Measurements from ENCODE around the gene SLFN14. TPM values are rescaled to one million over a fixed set of nuclear protein-coding genes. Genes with fewer than 3 reads are reported as not detected.

Gene SLFN14
- not detected for total RNA-seq

DNA sequence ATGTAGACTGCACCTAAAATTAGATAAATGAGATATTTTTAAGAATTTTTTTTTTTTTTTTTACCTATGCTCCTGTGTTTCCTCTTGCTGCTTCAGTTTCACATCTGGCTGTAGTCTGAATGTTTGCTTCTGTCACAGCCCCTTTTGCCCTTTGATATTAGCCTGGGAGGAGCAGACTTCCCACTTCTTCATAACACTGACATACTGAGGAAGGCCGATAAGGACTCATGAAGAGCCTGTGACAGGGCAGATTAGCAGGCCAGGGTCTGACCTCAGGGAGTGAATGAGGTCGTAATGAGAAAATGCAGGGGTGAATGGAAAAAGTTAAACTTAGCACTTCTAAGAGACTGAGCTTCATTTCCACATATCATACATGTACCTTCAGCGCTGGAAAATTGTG, at the start of gene SLFN14:
Gene SLFN14, minus strand, starts transcription at position 117 of the 400 bp plus-strand sequence. CDS start 2,757 bp downstream, outside the sequence.
- Mint-ChIP-seq H3K4me1 (peaks cover 1% of the 10 kb centered on the region), H3K27me3 (peaks cover 40% of the 10 kb centered on the region), H3K27ac (no peak within 1 kb of the TSS), H3K4me3 (no peak within 1 kb of the TSS), H3K36me3 (ENCODE audit: low read depth) (no peaks in the 10 kb centered on the region), H3K9me3 (no peaks in the 10 kb centered on the region)
- no peak for DNase-seq
- CTCF ChIA-PET: interaction anchor here (1.5 kb wide), 1 partner anchor 18 kb away, joined by 3 read pairs; the partner anchor contains the start of gene PEX12
- POLR2A ChIA-PET: interaction anchor here (0.6 to 0.7 kb wide), 2 partner anchors 18 to 24 kb away, joined by 3 read pairs; partner anchors contain the start of gene PEX12

DNA sequence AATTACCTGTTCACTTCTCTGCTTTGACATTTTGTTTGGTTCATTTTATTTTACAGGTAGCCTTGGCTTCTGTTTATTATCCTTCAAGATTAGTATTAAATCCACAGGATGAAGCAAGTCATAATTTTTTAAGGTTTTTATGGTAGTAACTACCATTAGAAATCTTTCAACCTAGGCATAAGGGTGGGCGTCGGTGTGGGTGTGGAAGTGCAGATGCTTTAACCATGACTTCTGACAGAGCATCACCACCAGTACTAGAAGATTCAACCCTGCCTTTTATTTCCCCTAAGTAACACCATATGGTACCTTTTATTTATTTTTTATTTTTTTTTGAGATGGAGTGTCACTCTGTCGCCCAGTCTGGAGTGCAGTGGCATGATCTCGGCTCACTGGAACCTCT, 49.2 kb upstream of the SLFN14 start:
- no peak for DNase-seq
- ChIA-PET CTCF (interaction anchor here (0.7 kb wide), 1 partner anchor 37 kb away, joined by 3 read pairs; no protein-coding TSS in a partner anchor), POLR2A (no interaction called here)
- no peak overlapping the region for H3K4me3 Mint-ChIP-seq
- H3K36me3 Mint-ChIP-seq (ENCODE audit: low read depth): peaks cover 49% of the 10 kb centered on the region
- peaks cover 2% of the 10 kb centered on the region for H3K4me1 Mint-ChIP-seq
- no peaks in the 10 kb centered on the region for H3K9me3 Mint-ChIP-seq
- H3K27ac Mint-ChIP-seq: no peak overlapping the region
- H3K27me3 Mint-ChIP-seq: no peaks in the 10 kb centered on the region

DNA sequence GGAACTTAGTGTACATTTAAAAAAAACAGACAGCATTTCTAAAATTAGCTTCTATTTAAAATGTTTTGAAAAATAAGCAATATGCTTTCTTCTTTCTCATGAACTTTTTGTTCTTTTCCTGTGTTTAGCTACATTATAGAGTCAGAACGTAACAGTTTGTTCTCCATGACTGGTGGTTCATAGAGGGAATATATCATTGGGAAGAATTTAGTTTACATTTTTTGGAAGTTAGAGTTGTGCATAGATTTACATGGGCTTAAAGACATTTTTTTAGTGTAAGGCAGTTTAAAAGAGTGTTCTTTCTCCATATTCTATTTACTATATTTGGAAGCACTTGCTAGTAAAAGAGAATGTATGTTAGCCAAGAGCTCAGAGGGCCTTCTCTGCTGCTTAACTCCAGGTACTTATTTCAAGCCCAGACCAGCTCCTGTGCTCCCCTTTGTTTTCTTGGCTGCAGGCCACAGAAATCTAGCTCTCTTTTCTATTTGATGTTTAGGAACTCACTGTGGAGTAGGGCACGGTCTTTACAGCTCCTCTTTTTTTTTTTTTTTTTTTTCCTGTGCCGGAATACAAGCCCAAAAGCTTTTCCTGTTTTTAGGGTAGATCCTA, 46.7 kb upstream of the SLFN14 start:
- Mint-ChIP-seq H3K27me3 (no peaks in the 10 kb centered on the region), H3K36me3 (ENCODE audit: low read depth) (peaks cover 56% of the 10 kb centered on the region), H3K4me3 (no peak overlapping the region), H3K9me3 (no peaks in the 10 kb centered on the region), H3K4me1 (peaks cover 2% of the 10 kb centered on the region), H3K27ac (no peak overlapping the region)
- ChIA-PET POLR2A (interaction anchor here (0.6 kb wide), 1 partner anchor 18 kb away, joined by 3 read pairs; no protein-coding TSS in a partner anchor), CTCF (interaction anchor here (0.6 to 1.2 kb wide), 9 partner anchors 11 to 349 kb away, joined by 3 to 5 read pairs (median 3); no protein-coding TSS in a partner anchor)
- DNase-seq: no peak

DNA sequence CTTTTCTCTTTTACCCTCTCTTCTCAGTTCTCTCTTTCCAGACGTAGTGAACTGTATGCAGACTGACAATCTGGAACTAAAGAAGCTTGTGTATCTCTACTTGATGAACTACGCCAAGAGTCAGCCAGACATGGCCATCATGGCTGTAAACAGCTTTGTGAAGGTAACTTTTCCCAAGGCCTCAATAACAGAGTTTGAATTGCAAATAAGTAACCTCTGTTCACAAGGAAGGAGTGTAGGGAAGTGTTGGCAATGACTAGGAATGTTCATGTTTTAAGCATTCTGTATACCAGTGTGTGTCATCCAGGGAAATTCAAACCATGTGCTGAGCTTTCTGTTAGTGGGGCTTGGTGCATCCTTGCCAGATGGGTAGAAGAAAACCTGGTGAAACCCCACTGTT, 45.1 kb upstream of the SLFN14 start:
- Mint-ChIP-seq H3K27ac (peak overlapping the region; percentile 0), H3K36me3 (ENCODE audit: low read depth) (peaks cover 64% of the 10 kb centered on the region), H3K4me3 (no peak overlapping the region), H3K4me1 (peaks cover 2% of the 10 kb centered on the region), H3K27me3 (no peaks in the 10 kb centered on the region), H3K9me3 (no peaks in the 10 kb centered on the region)
- DNase-seq: no peak
- POLR2A ChIA-PET: interaction anchor here (0.8 kb wide), 1 partner anchor 15 kb away, joined by 3 read pairs; no protein-coding TSS in a partner anchor
- CTCF ChIA-PET: interaction anchor here (0.9 kb wide), 1 partner anchor 8 kb away, joined by 3 read pairs; no protein-coding TSS in a partner anchor

DNA sequence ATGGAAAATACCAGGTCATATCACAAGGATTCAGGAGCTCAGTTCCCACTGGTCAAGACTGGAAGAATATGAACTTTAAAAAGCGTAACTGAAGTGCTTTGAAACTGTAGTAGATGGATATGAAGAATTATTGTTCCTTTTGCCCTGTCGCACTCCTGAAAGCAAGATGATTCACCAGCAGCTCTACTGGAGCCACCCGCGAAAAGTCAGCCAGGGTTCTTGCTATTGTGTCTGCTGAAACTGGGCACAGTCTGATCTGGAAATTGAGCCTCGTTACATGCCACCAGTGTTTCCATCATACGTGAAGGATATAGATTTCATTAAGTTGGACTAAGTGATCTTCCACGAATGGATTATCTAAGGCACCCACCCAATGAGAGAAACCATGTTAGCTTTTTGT, 43.1 kb upstream of the SLFN14 start:
- ChIA-PET POLR2A (interaction anchor here (0.6 to 1.7 kb wide), 4 partner anchors 15 to 225 kb away, joined by 3 to 5 read pairs (median 4); partner anchors contain the start of genes PEX12 and SLFN12L), CTCF (interaction anchor here (1.4 to 1.5 kb wide), 2 partner anchors 8 to 10 kb away, joined by 3 to 7 read pairs; no protein-coding TSS in a partner anchor)
- H3K9me3 Mint-ChIP-seq: no peaks in the 10 kb centered on the region
- DNase-seq: no peak
- no peak overlapping the region for H3K27ac Mint-ChIP-seq
- peaks cover 2% of the 10 kb centered on the region for H3K4me1 Mint-ChIP-seq
- no peak overlapping the region for H3K4me3 Mint-ChIP-seq
- peaks cover 69% of the 10 kb centered on the region for H3K36me3 Mint-ChIP-seq (ENCODE audit: low read depth)
- H3K27me3 Mint-ChIP-seq: no peaks in the 10 kb centered on the region

DNA sequence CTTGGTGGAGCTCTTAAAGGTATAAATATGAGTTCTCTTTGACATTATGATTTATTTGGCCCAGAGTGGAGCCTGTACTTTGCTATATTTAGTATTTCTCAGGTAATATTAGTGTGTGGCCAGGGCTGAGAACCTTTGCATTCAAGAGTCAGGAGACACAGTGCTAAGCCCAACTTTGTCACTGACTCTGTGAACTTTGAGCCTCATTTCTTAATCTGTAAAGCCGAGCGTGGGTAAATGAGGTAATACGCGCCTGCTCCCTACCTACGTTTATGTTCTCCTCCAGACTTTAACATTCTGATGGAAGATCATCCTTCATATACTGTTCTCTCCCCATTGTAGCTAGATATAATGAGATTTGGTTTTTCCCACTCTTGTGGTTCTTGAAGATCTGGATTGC, 37.0 kb upstream of the SLFN14 start:
- DNase-seq: no peak
- Mint-ChIP-seq H3K9me3 (no peaks in the 10 kb centered on the region), H3K36me3 (ENCODE audit: low read depth) (peaks cover 79% of the 10 kb centered on the region), H3K27ac (no peak overlapping the region), H3K4me1 (peaks cover 4% of the 10 kb centered on the region), H3K4me3 (no peak overlapping the region), H3K27me3 (no peaks in the 10 kb centered on the region)
- ChIA-PET POLR2A (interaction anchor here (1.3 kb wide), 1 partner anchor 9 kb away, joined by 5 read pairs; no protein-coding TSS in a partner anchor), CTCF (interaction anchor here (1.3 kb wide), 1 partner anchor 14 kb away, joined by 3 read pairs; no protein-coding TSS in a partner anchor)

DNA sequence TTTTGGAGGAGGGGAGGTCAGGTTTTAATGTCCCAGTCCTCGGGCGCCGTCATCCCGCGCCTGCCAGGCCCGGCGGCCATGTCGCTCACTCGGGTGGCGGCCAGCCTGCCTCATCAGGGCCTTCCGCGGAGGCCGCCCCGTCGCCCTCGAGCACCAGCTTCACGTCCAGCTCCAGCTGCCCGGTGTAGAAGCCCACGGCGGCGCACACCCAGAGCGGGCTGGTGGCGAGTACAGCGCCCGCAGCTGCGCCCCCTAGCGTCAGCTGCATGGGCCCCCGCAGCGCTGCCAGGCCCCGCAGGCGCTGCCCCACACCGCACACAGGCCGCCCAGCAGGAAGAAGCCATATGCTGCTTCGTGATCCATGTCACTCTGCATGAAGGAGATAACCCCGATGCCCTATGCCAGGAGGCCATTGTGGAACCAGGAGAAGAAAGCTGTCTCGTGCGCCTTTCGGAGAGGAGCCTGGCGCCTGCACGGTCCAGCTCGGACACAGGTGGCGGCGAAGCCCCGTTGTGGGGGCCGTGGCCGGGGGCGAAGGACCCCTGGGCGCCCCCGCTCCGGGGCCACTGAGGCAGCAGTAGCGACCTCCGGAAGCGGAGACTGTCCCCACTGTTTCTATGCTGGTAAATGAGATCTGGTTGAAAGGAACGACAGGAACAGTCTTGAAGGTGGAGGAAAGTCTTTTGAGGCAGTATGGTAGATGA, 36.1 kb upstream of the SLFN14 start:
- no peaks in the 10 kb centered on the region for H3K9me3 Mint-ChIP-seq
- H3K4me3 Mint-ChIP-seq: no peak overlapping the region
- no peak for DNase-seq
- ChIA-PET POLR2A (no interaction called here), CTCF (interaction anchor here (0.7 to 1.3 kb wide), 3 partner anchors 11 to 364 kb away, joined by 3 read pairs; no protein-coding TSS in a partner anchor)
- H3K36me3 Mint-ChIP-seq (ENCODE audit: low read depth): peaks cover 71% of the 10 kb centered on the region
- H3K27ac Mint-ChIP-seq: no peak overlapping the region
- peaks cover 5% of the 10 kb centered on the region for H3K4me1 Mint-ChIP-seq
- no peaks in the 10 kb centered on the region for H3K27me3 Mint-ChIP-seq

DNA sequence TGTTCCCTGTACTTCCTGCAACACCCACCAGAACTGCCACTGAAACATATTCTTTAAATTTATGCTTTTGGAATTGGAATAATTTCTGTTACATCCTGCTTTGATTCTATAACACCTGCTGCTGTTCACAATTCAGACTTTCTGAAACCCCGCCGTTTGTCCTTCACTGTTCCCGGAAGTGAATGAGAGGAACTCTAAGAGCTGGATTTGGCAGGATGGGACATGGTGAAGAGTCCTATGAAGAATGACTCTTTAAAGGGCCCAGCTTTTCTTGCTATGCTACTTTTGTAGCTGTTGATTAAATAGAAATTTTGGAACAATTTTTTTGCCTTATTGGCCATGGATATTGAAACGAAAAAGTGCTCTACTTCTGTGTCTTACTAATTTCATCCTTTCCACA, 35.5 kb upstream of the SLFN14 start:
- CTCF ChIA-PET: interaction anchor here (0.7 kb wide), 2 partner anchors 11 to 363 kb away, joined by 3 read pairs; no protein-coding TSS in a partner anchor
- H3K27ac Mint-ChIP-seq: no peak overlapping the region

DNA sequence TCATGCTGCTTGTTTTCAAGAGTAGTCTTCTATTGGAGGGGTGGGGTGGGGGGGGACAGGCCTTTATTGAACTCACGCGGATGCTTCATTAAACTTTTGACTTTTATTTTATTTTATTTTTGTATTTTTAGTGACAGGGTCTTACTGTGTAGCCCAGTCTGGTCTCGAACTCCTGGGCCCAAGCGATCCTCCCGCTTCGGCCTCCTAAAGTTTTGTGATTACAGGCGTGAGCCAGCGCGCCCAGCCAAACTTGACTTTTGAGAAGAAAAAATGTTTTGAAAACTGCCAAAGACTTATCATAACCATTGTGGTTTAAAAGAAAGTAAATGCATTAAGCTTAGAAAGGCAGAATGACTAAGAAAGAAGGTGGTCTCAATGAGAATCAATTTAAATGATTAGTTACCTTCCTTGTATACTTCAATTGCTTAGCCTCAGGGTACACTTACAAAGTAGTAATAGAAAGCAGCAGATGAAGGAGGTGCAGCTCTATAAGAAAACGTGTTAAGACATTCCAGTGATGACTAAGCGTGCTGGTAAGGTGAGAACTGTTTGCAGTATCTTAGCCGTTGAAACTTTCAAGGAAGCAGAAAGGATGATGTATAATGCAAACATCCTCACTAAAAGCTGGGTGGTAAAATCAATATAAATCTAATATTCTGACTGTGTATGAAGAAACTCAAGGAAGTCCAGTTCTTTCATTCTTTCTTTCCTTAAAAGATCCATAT, 27.7 kb upstream of the SLFN14 start:
- POLR2A ChIA-PET: interaction anchor here (0.6 to 7.1 kb wide), 19 partner anchors 10 to 417 kb away, joined by 3 to 166 read pairs (median 5); partner anchors contain the start of genes PEX12, SLFN11, SLFN12L and SLFN5
- H3K4me3 Mint-ChIP-seq: peak overlapping the region; percentile 96
- DNase-seq: no peak
- peaks cover 15% of the 10 kb centered on the region for H3K36me3 Mint-ChIP-seq (ENCODE audit: low read depth)
- H3K9me3 Mint-ChIP-seq: no peaks in the 10 kb centered on the region
- H3K4me1 Mint-ChIP-seq: peaks cover 38% of the 10 kb centered on the region
- peaks cover 11% of the 10 kb centered on the region for H3K27me3 Mint-ChIP-seq
- CTCF ChIA-PET: interaction anchor here (0.9 to 3.2 kb wide), 9 partner anchors 10 to 276 kb away, joined by 3 to 16 read pairs (median 5); partner anchors contain the start of genes PEX12 and TAF15
- peak overlapping the region; percentile 97 for H3K27ac Mint-ChIP-seq

More for the DNA sequence above, 35.5 kb upstream of the SLFN14 start:
- Mint-ChIP-seq H3K4me1 (peaks cover 7% of the 10 kb centered on the region), H3K27me3 (no peaks in the 10 kb centered on the region), H3K4me3 (no peak overlapping the region), H3K36me3 (ENCODE audit: low read depth) (peaks cover 66% of the 10 kb centered on the region), H3K9me3 (no peaks in the 10 kb centered on the region)
- POLR2A ChIA-PET: interaction anchor here (1.0 kb wide), 1 partner anchor 18 kb away, joined by 4 read pairs; the partner anchor contains the start of gene PEX12
- no peak for DNase-seq

DNA sequence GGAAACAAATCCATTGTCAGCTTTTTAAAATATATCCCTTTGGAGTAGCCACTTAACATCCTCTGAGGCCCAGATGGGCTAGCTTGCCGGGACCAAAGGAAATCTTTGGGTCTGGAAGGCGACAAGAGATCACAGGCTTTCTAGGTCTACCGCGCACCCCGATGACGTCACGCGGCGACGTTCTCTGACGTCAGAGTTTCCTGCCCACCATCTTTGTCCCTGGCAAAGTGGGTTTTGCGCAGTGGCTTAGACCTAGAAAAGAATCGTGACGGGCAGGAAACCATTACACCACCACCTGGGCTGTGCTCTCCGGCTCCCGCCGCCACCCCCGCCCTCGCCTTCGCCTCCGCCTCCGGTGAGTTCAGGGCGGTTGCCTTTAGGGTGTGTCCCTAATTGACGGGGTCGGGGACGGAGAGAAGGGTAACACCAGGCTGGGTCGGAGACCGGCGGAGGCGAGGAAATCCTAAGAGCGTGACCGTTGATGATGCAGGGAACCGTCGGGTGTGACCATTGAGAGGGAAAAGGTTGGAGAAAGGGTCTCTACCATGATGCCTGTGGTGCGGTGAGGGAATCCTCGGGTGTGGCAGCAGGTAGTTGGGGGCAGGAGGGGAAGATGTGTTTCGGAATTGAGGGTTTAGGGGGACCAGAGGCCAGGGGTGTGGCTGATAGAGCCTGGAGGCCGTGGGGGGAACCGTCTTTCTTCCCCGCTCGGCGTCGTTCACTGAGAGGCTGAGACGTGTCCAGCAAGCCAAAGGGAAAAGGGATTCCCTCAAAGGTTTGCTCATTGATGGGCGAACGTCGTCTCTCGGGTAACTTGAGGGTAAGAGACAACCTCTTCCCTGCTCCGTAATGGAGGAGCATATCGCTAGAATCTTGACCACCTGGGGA, 26.7 kb upstream of the SLFN14 start, which contains the start of gene AP2B1:
Gene AP2B1, plus strand, starts transcription at position 249 of the 888 bp plus-strand sequence. CDS start 6,709 bp downstream, outside the sequence.
- POLR2A ChIA-PET: interaction anchor here (0.7 to 7.1 kb wide), 16 partner anchors 10 to 373 kb away, joined by 3 to 166 read pairs (median 8); partner anchors contain the start of genes PEX12, SLFN12L, SLFN5 and TAF15
- peak within 1 kb of the TSS; percentile 97 for H3K27ac Mint-ChIP-seq
- peak; percentile 98 for DNase-seq
- H3K4me1 Mint-ChIP-seq: peaks cover 38% of the 10 kb centered on the region
- H3K4me3 Mint-ChIP-seq: peak within 1 kb of the TSS; percentile 96
- CTCF ChIA-PET: interaction anchor here (1.8 kb wide), 1 partner anchor 9 kb away, joined by 13 read pairs; the partner anchor contains the start of gene PEX12
- H3K27me3 Mint-ChIP-seq: peaks cover 11% of the 10 kb centered on the region
- H3K36me3 Mint-ChIP-seq (ENCODE audit: low read depth): peaks cover 11% of the 10 kb centered on the region
- no peaks in the 10 kb centered on the region for H3K9me3 Mint-ChIP-seq

DNA sequence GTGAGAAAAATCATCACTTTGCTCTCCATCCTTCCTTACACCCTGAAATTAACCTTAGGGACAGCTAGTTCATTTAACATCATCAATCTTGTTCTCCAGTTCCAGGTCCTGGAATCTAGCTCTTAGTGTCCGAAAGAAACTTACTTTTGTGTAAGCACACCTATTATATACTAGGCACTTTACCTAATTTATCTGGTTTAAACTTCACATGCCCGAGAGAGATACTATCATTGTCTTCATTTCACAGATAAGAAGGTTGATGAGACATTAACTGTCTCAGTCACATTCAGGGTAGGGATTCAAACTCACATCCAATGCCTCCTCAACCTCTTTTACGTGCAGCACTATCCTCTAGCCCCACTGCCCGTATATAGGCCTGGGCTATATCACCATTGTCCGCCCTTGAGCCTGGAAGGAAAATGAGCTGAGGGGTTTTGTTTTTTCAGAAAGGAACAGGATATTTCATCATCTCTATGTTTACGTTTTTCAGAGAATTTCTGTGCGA, 26.0 kb upstream of the SLFN14 start:
- ChIA-PET CTCF (interaction anchor here (1.8 kb wide), 1 partner anchor 9 kb away, joined by 13 read pairs; the partner anchor contains the start of gene PEX12), POLR2A (interaction anchor here (0.7 to 7.1 kb wide), 14 partner anchors 9 to 372 kb away, joined by 3 to 166 read pairs (median 9); partner anchors contain the start of genes PEX12, SLFN11, SLFN12L and SLFN5)
- Mint-ChIP-seq H3K36me3 (ENCODE audit: low read depth) (peaks cover 11% of the 10 kb centered on the region), H3K9me3 (no peaks in the 10 kb centered on the region), H3K4me3 (peak overlapping the region; percentile 96), H3K27me3 (peaks cover 11% of the 10 kb centered on the region), H3K27ac (peak overlapping the region; percentile 97), H3K4me1 (peaks cover 36% of the 10 kb centered on the region)
- DNase-seq: no peak

Measured in activated CD4-positive, alpha-beta memory T cell treated with anti-CD3 and anti-CD28 coated beads, Interleukin-2, amount 10 ng/mL, durations not matched to agents 7 days and 5 days (primary cell).